ENCODE results near the gene RABGAP1L. TPM values are rescaled to one million over a fixed set of nuclear protein-coding genes. Genes with fewer than 3 reads are reported as not detected.

Gene RABGAP1L
- total and polyA plus RNA-seq, 2 donors (not counting 3 experiments of a cell fraction or from before 2014, with no cell fraction given) = 6.4 to 22.2 TPM

DNA sequence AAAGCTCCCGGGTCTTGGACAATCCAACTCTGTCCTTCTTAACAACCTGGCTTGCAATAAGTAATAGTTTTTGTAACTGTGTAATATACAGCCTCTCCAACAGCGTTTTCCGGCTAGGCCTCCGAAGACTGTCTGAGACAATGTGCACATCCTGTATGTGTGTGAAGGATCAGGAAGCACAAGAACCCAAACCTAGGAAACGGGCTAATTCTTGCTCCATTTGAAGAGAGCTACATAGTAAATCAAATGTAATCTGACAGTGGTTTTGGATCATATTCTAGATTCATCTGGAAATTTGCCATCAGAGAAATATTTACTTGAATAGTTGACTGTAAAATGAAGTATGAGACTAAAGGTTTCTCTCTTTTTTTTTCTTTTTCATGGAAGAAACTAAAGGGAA lies 289.7 kb downstream of the RABGAP1L start:
- H3K36me3 ChIP-seq (ENCODE audit: control insufficient read depth in 2 of 2, extremely low read depth in 1 of 2, insufficient read depth in 2 of 2, low read length in 2 of 2) = no peaks in the 10 kb centered on the region
- ChIA-PET POLR2A (no interaction called here), CTCF (interaction anchor here (2.1 kb wide), 1 partner anchor 187 kb away, joined by 7 read pairs; no protein-coding TSS in a partner anchor)
- H2AFZ ChIP-seq (ENCODE audit: low read depth, low read length) = no peak overlapping the region
- FAIRE-seq (no peak), DNase-seq (ENCODE audit: low read depth, low spot score) (peak; percentile 62)
- H3K27ac ChIP-seq (ENCODE audit: insufficient read depth, low read depth, low read length) = no peak overlapping the region
- H3K9me3 ChIP-seq (replicated peaks; ENCODE audit: control insufficient read depth, insufficient read depth, low read length) = no peaks in the 10 kb centered on the region
- H3K79me2 ChIP-seq (ENCODE audit: control insufficient read depth, insufficient read depth, low read length) = no peaks in the 10 kb centered on the region
- no peak overlapping the region for H3K4me2 ChIP-seq (ENCODE audit: insufficient read depth, low read length)
- H3K9ac ChIP-seq (replicated peaks; ENCODE audit: extremely low read depth, insufficient read depth, low read length) = no peak overlapping the region
- intact Hi-C loops (cut with micrococcal nuclease) (no loop called here), dilution Hi-C loops (cut with MboI; ENCODE audit: extremely low pct_ligation_motif_present, low sequenced_read_pairs) (no loop called here)
- TF ChIP-seq EZH2 (IDR thresholded peaks at IDR 0.05; ENCODE audit: borderline replicate concordance, low read depth, low read length, severe bottlenecking) = no peak
- TF ChIP-seq FOS (IDR thresholded peaks at IDR 0.05; ENCODE audit: borderline replicate concordance, insufficient read depth, low read length) = no peak
- no peak for TF ChIP-seq POLR2A (IDR thresholded peaks at IDR 0.05; ENCODE audit: low read depth, low read length)
- TF ChIP-seq, protein P1, sequence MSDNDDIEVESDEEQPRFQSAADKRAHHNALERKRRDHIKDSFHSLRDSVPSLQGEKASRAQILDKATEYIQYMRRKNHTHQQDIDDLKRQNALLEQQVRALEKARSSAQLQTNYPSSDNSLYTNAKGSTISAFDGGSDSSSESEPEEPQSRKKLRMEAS (IDR thresholded peaks at IDR 0.05; ENCODE audit: insufficient read depth, insufficient read length) = no peak
- TF ChIP-seq POLR2AphosphoS5 (IDR thresholded peaks at IDR 0.05; ENCODE audit: insufficient read depth, low read depth, low read length) = no peak
- TF ChIP-seq, protein P2, sequence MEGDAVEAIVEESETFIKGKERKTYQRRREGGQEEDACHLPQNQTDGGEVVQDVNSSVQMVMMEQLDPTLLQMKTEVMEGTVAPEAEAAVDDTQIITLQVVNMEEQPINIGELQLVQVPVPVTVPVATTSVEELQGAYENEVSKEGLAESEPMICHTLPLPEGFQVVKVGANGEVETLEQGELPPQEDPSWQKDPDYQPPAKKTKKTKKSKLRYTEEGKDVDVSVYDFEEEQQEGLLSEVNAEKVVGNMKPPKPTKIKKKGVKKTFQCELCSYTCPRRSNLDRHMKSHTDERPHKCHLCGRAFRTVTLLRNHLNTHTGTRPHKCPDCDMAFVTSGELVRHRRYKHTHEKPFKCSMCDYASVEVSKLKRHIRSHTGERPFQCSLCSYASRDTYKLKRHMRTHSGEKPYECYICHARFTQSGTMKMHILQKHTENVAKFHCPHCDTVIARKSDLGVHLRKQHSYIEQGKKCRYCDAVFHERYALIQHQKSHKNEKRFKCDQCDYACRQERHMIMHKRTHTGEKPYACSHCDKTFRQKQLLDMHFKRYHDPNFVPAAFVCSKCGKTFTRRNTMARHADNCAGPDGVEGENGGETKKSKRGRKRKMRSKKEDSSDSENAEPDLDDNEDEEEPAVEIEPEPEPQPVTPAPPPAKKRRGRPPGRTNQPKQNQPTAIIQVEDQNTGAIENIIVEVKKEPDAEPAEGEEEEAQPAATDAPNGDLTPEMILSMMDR (IDR thresholded peaks at IDR 0.05; ENCODE audit: extremely low read depth in 1 of 2, insufficient read depth in 1 of 2, low read depth in 1 of 2, low read length in 2 of 2) = no peak
- no peak for TF ChIP-seq MYC (IDR thresholded peaks at IDR 0.05; ENCODE audit: low read depth, low read length)
- no peaks in the 10 kb centered on the region for H3K4me1 ChIP-seq (ENCODE audit: control insufficient read depth, extremely low read depth, insufficient read depth, low read length)
- H4K20me1 ChIP-seq (replicated peaks; ENCODE audit: control insufficient read depth, extremely low read depth, insufficient read depth, low read length) = no peaks in the 10 kb centered on the region
- no peak overlapping the region for H3K4me3 ChIP-seq (replicated peaks in 1 of 3; ENCODE audit: insufficient read depth in 1 of 3, low read depth in 1 of 3, low read length in 3 of 3)
- no peaks in the 10 kb centered on the region for H3K9me1 ChIP-seq (replicated peaks; ENCODE audit: control insufficient read depth, extremely low read depth, insufficient read depth, low read length)
- no TSS peak for BruUV-seq (replicated peaks)
- H3K27me3 ChIP-seq (ENCODE audit: control insufficient read depth in 2 of 2, insufficient read depth in 2 of 2, low read length in 2 of 2) = no peaks in the 10 kb centered on the region

Data from endothelial cell of umbilical vein (primary cell).